GM12878 (cell line): ENCODE data around the gene UBE2J2. TPM values are rescaled to one million over a fixed set of nuclear protein-coding genes. Genes with fewer than 3 reads are reported as not detected.

Experiments used
- ASH2L ChIP-seq: fragments of 300-600, 200-600 bp; sonication (generic); IDR thresholded peaks from 2 replicates; pipeline ENCODE4 v1.6.1; 2017; ENCODE audit warnings: low read depth, mild to moderate bottlenecking, borderline replicate concordance
- BMI1 ChIP-seq: fragments of 450-650 bp; IDR thresholded peaks from 2 replicates; pipeline ENCODE4 v1.6.1; 2016; ENCODE audit warnings: mild to moderate bottlenecking, moderate library complexity, borderline replicate concordance
- CREB1 ChIP-seq: IDR thresholded peaks from 2 replicates; pipeline ENCODE4 v1.6.1; 2012; ENCODE audit warnings: low read depth, mild to moderate bottlenecking, inconsistent platforms
- IKZF1 ChIP-seq: fragments of 450-650 bp; conservative IDR thresholded peaks from 2 replicates; pipeline ENCODE4 v1.6.1; 2017; ENCODE audit warnings: antibody characterized with exemption, mild to moderate bottlenecking
- NRF1 ChIP-seq: conservative IDR thresholded peaks from 2 replicates; pipeline ENCODE4 v1.6.1; 2011; ENCODE audit warnings: mild to moderate bottlenecking, low read depth, low read length, improper control_type of control experiment
- SMARCA5 ChIP-seq: fragments of 450-650 bp; IDR thresholded peaks from 2 replicates; pipeline ENCODE4 v1.6.1; 2017; ENCODE audit warnings: mild to moderate bottlenecking
- ZBTB40 ChIP-seq: fragments of 450-650 bp; IDR thresholded peaks from 2 replicates; pipeline ENCODE4 v1.6.1; 2016; ENCODE audit warnings: mild to moderate bottlenecking, moderate library complexity, borderline replicate concordance
- ZNF274 ChIP-seq: IDR thresholded peaks from one replicate; pipeline ENCODE4 v1.8.0; 2011; ENCODE audit not compliant: insufficient read length, insufficient read depth
- ZNF592 ChIP-seq: fragments of 450-650 bp; IDR thresholded peaks from 2 replicates; pipeline ENCODE4 v1.6.1; 2017; ENCODE audit warnings: mild to moderate bottlenecking, moderate library complexity
- polyA plus RNA-seq, 11 experiments: library from polyadenylated mRNA; depleted of rRNA in 4 of 11; unstranded in 6 of 11; stranded (reverse) in 5 of 11; fragments of >200 nt; fragmentation: Nextera tagmentation in 4 of 11; fragmentation: Illumina TruSeq in 1 of 11; extraction: Ambion mirVana in 4 of 11; extraction: Trizol in 1 of 11; gene quantifications; 1 replicate in 1 of 11; 2 replicates in 10 of 11; pipeline versions ENCODE4 v1.2.1 to v1.2.3, GENCODE V29; 2011 to 2016; ENCODE audit warnings: inconsistent platforms in 2 of 11, missing spikeins in 2 of 11, low read depth in 1 of 11
- total RNA-seq, 4 experiments: library from RNA; depleted of rRNA in 3 of 4; stranded (reverse); fragments of >200 nt in 3 of 4; fragmentation: Illumina TruSeq in 1 of 4; extraction: Trizol in 1 of 4; gene quantifications; 2 replicates each; pipeline versions ENCODE4 v1.2.1 to v1.2.3, GENCODE V29; 2013 to 2021
- TF ChIP-seq, protein P1 (sequence below): fragments of 450-650 bp; IDR thresholded peaks from 2 replicates; pipeline ENCODE4 v1.6.1; 2017; ENCODE audit warnings: mild to moderate bottlenecking

UBE2J2 gene
- total and polyA plus RNA-seq, 10 of the 15 experiments (the other 5 are each of a cell fraction or from before 2014, with no cell fraction given): 0.72 to 70.5 (median 49.2) TPM

GRCh38 chr1:1295154-1295923 is 21.7 kb upstream of the UBE2J2 start (continued):
- TF ChIP-seq ZNF592 (no peak), NRF1 (no peak), IKZF1 (no peak), SMARCA5 (no peak), BMI1 (no peak), ASH2L (no peak), CREB1 (no peak), ZBTB40 (no peak), ZNF274 (no peak)
- TF ChIP-seq, protein P1, sequence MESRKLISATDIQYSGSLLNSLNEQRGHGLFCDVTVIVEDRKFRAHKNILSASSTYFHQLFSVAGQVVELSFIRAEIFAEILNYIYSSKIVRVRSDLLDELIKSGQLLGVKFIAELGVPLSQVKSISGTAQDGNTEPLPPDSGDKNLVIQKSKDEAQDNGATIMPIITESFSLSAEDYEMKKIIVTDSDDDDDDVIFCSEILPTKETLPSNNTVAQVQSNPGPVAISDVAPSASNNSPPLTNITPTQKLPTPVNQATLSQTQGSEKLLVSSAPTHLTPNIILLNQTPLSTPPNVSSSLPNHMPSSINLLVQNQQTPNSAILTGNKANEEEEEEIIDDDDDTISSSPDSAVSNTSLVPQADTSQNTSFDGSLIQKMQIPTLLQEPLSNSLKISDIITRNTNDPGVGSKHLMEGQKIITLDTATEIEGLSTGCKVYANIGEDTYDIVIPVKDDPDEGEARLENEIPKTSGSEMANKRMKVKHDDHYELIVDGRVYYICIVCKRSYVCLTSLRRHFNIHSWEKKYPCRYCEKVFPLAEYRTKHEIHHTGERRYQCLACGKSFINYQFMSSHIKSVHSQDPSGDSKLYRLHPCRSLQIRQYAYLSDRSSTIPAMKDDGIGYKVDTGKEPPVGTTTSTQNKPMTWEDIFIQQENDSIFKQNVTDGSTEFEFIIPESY: no peak
- TF ChIP-seq, all 136 proteins: peak for 0
